Measurements from ENCODE around the gene LBHD2.

The LBHD2 gene

GRCh38 chr14:103068351-103069073 lies 15.5 kb upstream of the LBHD2 start:
- in situ Hi-C loops (cut with HindIII; ENCODE audit: low sequenced_read_pairs) = no loop called here

DNA sequence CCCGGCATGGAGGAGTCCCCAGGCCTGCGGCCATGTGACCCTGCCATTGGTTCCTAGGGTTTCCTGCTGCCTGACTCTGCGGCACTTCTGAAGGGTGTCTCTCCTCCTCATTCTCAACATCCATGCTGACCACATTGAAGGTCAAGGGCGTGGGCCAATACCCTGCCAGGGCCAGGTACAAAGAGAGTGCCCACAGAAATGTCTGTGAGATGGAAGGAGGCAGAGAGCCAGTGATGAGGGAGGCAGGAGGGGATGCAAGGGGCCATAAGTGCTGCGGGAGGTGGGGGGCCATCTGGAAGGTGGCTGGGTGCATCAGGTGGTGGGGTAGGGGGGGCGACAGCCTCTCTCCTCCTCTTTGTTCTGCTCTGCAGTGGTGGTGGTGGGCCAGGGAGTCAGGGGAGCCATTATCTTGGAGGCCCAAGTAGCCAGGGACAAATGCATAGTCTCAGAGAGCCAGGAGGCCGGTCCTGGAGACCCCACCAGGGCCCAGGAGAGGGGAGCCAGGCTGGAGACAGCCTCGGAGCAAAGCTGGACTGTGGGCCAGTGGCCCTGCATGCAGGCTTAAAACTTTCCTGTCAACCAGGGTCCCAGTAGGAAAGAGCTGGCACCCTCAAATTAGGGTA lies 13.6 kb upstream of the LBHD2 start:
- in situ Hi-C loops (cut with HindIII; ENCODE audit: low sequenced_read_pairs) = no loop called here

- in situ Hi-C loops (cut with HindIII; ENCODE audit: low sequenced_read_pairs) = no loop called here
Measured at GRCh38 chr14:103070971-103071542, 13.0 kb upstream of the LBHD2 start.

DNA sequence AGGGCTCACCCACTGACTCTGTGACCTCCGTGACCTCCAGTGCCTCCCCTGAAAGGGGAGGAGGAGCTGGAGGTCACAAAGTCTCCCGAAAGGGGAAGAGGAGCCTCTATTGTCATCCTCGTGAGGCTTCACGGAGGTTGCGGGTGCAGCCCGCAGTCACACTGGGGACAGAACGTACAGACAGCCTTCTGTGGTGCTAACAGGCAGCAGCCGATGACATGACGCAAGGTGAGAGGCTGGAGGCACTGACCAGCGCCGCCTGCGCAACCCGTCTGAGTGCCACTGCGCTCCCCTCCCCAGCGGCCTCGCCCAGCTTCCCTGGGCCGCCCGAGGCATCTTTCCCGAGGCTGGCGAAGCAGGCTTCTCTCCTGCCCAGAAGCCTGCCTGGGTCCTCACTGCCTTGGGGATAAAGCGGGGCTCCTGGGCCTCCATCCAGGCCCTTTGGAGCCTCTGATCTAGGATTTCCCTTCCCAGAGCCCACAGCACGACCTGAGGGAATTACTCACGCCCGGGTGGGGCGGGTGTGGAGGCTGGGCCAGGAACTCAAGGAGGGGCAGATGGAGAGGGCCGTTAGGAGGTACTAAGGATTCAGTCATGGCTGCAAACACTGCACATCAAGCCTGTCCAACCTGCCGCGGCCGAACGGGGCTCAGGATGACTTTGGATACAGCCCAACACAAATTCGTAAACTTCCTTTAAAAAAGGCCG lies 12.3 kb upstream of the LBHD2 start:
- in situ Hi-C loops (cut with HindIII; ENCODE audit: low sequenced_read_pairs) = no loop called here

- in situ Hi-C loops (cut with HindIII; ENCODE audit: low sequenced_read_pairs) = no loop called here
Measured at GRCh38 chr14:103072595-103073366, 11.2 kb upstream of the LBHD2 start.

DNA sequence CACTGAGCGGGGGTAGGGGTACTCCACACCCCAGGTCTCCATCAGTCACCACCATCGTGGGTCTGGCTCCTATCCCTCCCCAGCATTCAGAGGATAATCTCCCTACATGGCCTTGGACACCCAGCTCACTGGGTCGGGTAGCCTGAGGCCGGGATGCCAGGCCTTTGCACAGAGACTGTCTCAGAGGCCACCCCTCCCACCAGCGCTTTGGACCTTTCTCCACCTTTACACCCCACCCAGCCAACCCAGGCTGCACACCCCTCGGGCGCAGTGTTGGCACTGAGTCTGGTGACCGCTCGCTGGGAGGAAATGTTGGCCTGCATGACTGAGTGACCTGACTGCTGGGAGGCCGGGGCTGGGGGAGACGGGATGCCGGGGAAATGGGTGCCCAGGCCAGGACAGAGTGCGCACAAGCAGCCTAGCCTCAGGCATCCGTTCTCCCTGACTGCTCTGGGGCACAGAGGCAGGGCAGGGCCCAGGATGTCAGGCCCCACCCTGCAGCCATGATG lies 10.6 kb upstream of the LBHD2 start:
- in situ Hi-C loops (cut with HindIII; ENCODE audit: low sequenced_read_pairs) = no loop called here

DNA sequence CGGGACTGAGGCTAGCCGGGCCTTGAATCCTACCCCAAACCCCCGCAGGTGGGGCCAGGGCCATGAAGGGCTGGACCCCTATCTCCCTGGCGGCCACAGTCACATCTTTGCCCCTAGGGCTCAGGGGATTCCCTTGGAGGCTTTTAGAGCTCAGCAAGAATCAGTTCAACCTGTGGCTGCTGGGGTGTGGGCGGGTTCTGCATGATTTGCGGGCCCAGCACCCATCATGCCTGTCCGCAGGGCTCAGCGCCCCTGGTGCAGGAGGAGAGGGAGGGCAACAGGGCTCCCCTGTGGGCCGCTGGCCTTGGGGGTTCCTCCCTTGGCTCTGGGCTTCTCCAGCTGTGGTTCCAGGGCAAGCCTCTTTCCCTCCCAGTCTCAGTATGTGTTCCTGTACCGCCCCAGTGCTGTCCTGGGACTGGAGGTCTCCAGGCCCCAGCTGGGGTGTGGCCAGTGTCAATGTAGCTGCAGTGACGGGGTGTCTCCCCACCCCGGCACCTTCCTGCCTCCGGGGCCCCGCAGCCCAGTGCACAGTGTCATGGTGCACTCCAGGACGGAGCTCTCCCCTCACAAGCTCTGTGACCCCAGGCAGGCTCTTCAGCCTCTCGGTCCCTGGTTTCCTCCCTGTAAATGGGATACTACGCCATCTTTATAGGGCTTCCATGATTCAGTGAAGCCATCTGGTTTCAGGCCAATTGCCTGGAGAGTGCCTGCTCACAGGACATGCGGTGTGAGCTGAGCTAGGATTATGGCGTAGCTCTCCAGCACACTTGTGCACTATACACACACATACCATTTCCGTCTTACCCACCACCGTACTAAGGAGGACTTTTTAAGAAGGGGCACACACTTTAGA lies 9.9 kb upstream of the LBHD2 start:
- in situ Hi-C loops (cut with HindIII; ENCODE audit: low sequenced_read_pairs) = no loop called here

DNA sequence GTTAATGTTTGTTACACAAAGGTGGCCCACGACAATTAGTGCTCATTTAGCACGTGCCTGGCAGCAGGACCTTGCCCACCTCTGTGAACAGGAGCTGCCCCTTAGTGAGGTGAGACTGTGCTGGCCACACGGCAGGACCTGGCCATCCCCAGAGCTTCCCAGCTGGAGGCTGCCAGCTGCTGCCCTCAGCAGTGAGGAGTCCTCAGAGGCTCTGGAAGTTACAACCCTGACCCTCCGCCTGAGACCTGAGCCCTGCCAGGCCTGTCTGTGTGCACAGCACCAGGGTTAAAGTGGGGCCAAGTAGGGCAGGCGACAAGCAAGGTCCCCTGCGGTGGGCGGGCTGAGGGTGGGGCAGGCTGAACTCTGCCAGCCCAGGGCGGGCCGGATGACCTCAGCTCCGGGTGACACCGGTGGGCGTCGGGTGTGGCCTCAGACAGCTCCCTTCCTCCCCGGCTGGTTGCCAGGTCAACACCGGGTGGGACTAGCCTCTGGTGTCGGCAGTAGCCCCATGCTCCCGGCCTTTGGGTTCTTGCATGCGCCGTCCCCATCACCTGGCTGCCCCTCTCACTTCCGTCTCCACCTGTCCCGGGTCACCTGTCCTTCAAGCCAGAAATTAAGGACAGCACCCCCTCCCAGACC lies 9.2 kb upstream of the LBHD2 start:
- in situ Hi-C loops (cut with HindIII; ENCODE audit: low sequenced_read_pairs) = no loop called here

- in situ Hi-C loops (cut with HindIII; ENCODE audit: low sequenced_read_pairs) = no loop called here
Measured at GRCh38 chr14:103078420-103078749, 5.6 kb upstream of the LBHD2 start.

- in situ Hi-C loops (cut with HindIII; ENCODE audit: low sequenced_read_pairs) = no loop called here
Measured at GRCh38 chr14:103078860-103079587, 5.0 kb upstream of the LBHD2 start.

DNA sequence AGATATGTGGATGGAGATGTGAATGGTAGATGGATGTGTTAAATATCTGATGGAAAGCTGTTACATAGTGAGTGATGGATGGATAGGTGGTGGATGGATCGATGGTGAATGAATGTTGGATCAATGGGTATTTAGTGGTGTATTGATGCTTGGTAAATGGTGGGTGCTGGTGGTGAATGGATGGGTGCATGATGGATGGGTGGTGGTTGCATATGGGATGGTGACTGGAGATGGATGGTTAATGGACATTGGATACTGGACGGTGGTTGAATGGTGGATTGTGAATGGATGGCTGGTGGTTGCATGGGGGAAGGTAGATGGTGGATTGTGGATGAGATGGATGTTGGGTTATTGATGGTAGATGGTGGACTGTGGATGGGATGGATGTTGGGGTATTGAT lies 2.1 kb upstream of the LBHD2 start:
- in situ Hi-C loops (cut with HindIII; ENCODE audit: low sequenced_read_pairs) = no loop called here

- in situ Hi-C loops (cut with HindIII; ENCODE audit: low sequenced_read_pairs) = no loop called here
Measured at GRCh38 chr14:103085106-103086091, 1.4 kb downstream of the LBHD2 start.

- in situ Hi-C loops (cut with HindIII; ENCODE audit: low sequenced_read_pairs) = no loop called here
Measured at GRCh38 chr14:103086771-103087342, 2.8 kb downstream of the LBHD2 start.

- in situ Hi-C loops (cut with HindIII; ENCODE audit: low sequenced_read_pairs) = no loop called here
Measured at GRCh38 chr14:103087343-103087835, 3.4 kb downstream of the LBHD2 start.

DNA sequence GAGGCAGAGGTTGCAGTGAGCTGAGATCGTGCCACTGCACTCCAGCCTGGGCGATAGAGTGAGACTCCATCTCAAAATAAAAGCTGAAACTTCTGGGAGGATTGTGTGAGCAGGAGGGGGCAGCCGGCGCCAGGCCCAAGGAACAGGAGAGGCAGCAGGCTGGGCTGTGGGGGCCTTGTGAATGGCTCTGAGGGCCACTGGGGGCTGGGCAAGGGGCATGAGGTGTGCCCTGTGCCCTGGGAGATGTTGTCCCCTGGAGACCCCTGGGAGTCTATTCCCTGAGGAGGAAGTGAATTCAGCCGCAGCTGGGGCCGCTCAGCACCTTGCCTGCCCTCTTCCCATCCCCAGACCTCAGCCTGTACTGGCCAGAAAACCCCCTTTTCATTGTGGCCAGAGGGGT lies 4.9 kb downstream of the LBHD2 start:
- in situ Hi-C loops (cut with HindIII; ENCODE audit: low sequenced_read_pairs) = no loop called here

- in situ Hi-C loops (cut with HindIII; ENCODE audit: low sequenced_read_pairs) = no loop called here
Measured at GRCh38 chr14:103089386-103090335, 5.7 kb downstream of the LBHD2 start.

All from DLD1 (cell line).